Transverse colon (tissue), 3 donors: ENCODE results near the gene NFIC.

Source experiments
- POLR2A ChIP-seq: fragments of 450-650 bp; IDR thresholded peaks from one replicate; pipeline ENCODE4 v1.6.1; 2016; ENCODE audit warnings: antibody characterized with exemption, mild to moderate bottlenecking, moderate library complexity
- TF ChIP-seq, protein P1 (sequence below), 5 experiments: fragments of 200-600 bp in 3 of 5; fragments of 450-650 bp in 2 of 5; sonication (generic) in 3 of 5; IDR thresholded peaks; 1 replicate in 2 of 5; 2 replicates in 3 of 5; pipeline ENCODE4 v1.5.1; 2016 to 2017; ENCODE audit warnings: antibody characterized with exemption in 5 of 5, inconsistent platforms in 3 of 5, mild to moderate bottlenecking in 2 of 5, moderate library complexity in 1 of 5

DNA sequence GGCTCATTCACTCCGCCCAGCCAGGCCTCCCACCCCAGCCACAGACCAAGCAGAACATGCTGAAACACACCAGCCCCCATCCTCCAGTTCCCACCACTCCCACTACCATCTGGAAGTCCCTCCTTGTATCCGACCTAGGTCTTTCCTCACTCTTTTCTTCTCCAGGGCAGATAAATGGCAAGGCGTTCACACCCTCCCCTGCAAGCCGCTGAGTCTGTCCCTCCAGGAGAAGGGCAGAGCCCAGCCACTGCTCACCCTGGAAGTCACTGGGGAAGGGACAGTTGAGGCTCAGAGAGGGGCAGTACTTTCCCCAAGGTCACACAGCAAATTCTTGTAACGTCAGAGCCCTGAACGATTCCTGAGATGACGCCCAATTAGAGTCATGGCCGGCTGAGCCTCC lies 45.5 kb upstream of the NFIC start:
- no peak for TF ChIP-seq POLR2A
- TF ChIP-seq, protein P1, sequence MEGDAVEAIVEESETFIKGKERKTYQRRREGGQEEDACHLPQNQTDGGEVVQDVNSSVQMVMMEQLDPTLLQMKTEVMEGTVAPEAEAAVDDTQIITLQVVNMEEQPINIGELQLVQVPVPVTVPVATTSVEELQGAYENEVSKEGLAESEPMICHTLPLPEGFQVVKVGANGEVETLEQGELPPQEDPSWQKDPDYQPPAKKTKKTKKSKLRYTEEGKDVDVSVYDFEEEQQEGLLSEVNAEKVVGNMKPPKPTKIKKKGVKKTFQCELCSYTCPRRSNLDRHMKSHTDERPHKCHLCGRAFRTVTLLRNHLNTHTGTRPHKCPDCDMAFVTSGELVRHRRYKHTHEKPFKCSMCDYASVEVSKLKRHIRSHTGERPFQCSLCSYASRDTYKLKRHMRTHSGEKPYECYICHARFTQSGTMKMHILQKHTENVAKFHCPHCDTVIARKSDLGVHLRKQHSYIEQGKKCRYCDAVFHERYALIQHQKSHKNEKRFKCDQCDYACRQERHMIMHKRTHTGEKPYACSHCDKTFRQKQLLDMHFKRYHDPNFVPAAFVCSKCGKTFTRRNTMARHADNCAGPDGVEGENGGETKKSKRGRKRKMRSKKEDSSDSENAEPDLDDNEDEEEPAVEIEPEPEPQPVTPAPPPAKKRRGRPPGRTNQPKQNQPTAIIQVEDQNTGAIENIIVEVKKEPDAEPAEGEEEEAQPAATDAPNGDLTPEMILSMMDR (IDR thresholded peaks at IDR 0.05): no peak
